D721Med (cell line): ENCODE data around the gene IMPG2.

Experiments used
- DNase-seq: peaks from one replicate; pipeline ENCODE4 v3.0.0; 2011; ENCODE audit warnings: low spot score; ENCODE audit not compliant: insufficient read length
- FAIRE-seq: peaks from 2 replicates; lab custom pipeline; 2011; peaks lifted over from hg19 to GRCh38; lab: Jason Lieb, UNC
- CTCF ChIP-seq: IDR thresholded peaks from 2 replicates; pipeline ENCODE4 v1.5.1; 2012; ENCODE audit warnings: mild to moderate bottlenecking, control low read depth; ENCODE audit not compliant: insufficient read depth; ENCODE audit errors: missing control alignments

IMPG2 gene

GRCh38 chr3:101202640-101203039, 117.7 kb downstream of the IMPG2 start:
- DNase-seq (no peak), FAIRE-seq (no peak)
- no peak for TF ChIP-seq CTCF

GRCh38 chr3:101200461-101200860, 119.9 kb downstream of the IMPG2 start:
- no peak for TF ChIP-seq CTCF
- no peak for FAIRE-seq
- DNase-seq: no peak

- peak; percentile 85 for TF ChIP-seq CTCF
- no peak for DNase-seq
Measured at GRCh38 chr3:101195951-101196713, 124.2 kb downstream of the IMPG2 start.

GRCh38 chr3:101194392-101194791, 126.0 kb downstream of the IMPG2 start:
- FAIRE-seq (no peak), DNase-seq (no peak)
- no peak for TF ChIP-seq CTCF

More at GRCh38 chr3:101195951-101196713, 124.2 kb downstream of the IMPG2 start:
- no peak for FAIRE-seq

GRCh38 chr3:101193957-101194356, 126.4 kb downstream of the IMPG2 start:
- no peak for FAIRE-seq
- DNase-seq: no peak

GRCh38 chr3:101189796-101190195, 130.6 kb downstream of the IMPG2 start:
- TF ChIP-seq CTCF: no peak
- FAIRE-seq: no peak
- no peak for DNase-seq

More at GRCh38 chr3:101193957-101194356, 126.4 kb downstream of the IMPG2 start:
- TF ChIP-seq CTCF: no peak

GRCh38 chr3:101189176-101189575, 131.2 kb downstream of the IMPG2 start:
- no peak for TF ChIP-seq CTCF
- no peak for FAIRE-seq
- DNase-seq: no peak
